Muscle layer of colon (tissue), 2 donors: Measurements from ENCODE around the gene KAT6B.

Source experiments
- H3K27ac ChIP-seq: one replicate; pipeline ENCODE4 v1.7.0; 2013; ENCODE audit warnings: low read depth, mild to moderate bottlenecking, low read length, moderate library complexity
- H3K27me3 ChIP-seq, 2 donors: one replicate each; pipeline ENCODE4 v1.7.0; 2013; ENCODE audit warnings: low read length in 2 of 2, mild to moderate bottlenecking in 2 of 2; ENCODE audit not compliant: insufficient read depth in 2 of 2, control insufficient read depth in 1 of 2
- H3K36me3 ChIP-seq: one replicate; pipeline ENCODE4 v1.7.0; 2013; ENCODE audit warnings: mild to moderate bottlenecking, low read length; ENCODE audit not compliant: insufficient read depth
- H3K4me1 ChIP-seq: one replicate; pipeline ENCODE4 v1.7.0; 2013; ENCODE audit warnings: mild to moderate bottlenecking, low read length; ENCODE audit not compliant: insufficient read depth
- H3K4me3 ChIP-seq, 2 donors: one replicate each; pipeline ENCODE4 v1.7.0; 2013; ENCODE audit warnings: low read length in 2 of 2, low read depth in 1 of 2, mild to moderate bottlenecking in 1 of 2, moderate library complexity in 1 of 2
- H3K9ac ChIP-seq: one replicate; pipeline ENCODE4 v1.7.0; 2013; ENCODE audit warnings: low read length
- H3K9me3 ChIP-seq: one replicate; pipeline ENCODE4 v1.7.0; 2013; ENCODE audit warnings: mild to moderate bottlenecking, low read length
- donor health status: abdominal sarcoma.
- donor health status: Adenocarcinoma of cecum.

KAT6B gene

DNA sequence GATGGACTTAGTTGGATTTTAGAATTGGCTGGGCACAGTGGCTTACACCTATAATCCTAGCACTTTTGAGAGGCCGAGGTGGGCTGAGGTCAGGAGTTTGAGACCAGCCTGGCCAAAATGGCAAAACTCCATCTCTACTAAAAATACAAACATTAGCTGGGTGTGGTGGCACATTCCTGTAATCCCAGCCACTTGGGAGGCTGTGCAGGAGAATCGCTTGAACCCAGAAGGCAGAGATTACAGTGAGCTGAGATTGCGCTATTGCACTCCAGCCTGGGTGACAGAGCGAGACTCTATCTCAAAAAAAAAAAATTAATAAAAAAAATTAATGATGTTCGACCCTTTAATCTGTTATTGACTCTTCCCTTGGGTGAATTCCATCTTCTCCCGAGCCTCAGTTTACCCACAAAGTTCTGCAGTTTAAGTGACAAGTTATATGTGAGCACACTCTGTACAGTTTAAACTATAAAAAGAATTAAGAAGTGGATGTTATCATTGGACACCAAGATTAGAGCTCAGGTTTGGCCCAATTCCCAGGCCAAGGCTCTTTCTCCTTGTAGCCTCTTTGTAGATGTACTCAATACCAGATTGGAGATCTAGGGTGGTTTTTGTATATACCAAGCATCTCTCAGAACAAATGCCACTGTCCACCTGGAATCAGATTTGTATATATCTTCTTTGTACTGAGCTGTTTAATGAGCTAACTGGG lies 15.0 kb downstream of the KAT6B start:
- Histone ChIP-seq H3K4me1 (peaks cover 35% of the 10 kb centered on the region), H3K27ac (no peak overlapping the region)

DNA sequence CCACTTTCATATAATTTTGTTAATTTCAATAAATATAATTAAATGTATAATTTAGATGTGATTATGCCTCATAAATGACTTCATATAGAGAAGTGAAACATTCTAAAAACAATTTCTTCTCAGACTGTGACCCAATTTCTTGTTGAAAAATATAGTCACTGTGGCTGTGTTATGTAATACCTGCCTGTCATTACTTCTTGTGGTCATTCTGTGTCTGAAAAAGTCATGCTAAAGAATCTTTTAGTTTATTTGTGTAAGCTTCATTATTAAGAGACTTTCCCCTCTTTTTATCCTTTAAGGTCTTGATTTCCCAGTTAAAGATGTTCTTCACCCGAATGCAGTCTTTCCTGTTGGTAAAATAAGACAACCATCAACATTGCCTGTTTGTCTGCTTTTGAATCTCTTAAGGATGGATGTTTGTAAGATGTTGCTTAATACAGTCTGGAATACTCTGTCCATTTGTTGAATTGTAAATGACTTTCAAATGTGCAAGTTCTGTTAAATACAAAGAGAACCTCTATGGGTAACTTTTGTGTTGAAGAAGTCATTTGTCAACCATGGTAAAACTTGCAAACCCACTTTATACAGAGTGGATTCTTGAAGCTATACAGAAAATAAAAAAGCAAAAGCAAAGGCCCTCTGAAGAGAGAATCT lies 16.0 kb downstream of the KAT6B start:
- no peaks in the 10 kb centered on the region for H3K27me3 ChIP-seq
- H3K36me3 ChIP-seq, result peaks cover 11% of the 10 kb centered on the region
- peaks cover 31% of the 10 kb centered on the region for H3K4me1 ChIP-seq
- no peak overlapping the region for H3K27ac ChIP-seq
- no peak overlapping the region for H3K4me3 ChIP-seq
- H3K9me3 ChIP-seq, result no peaks in the 10 kb centered on the region
- H3K9ac ChIP-seq, result no peak overlapping the region

More for the DNA sequence above, 15.0 kb downstream of the KAT6B start:
- Histone ChIP-seq H3K27me3 (no peaks in the 10 kb centered on the region), H3K9me3 (no peaks in the 10 kb centered on the region), H3K4me3 (no peak overlapping the region), H3K9ac (no peak overlapping the region), H3K36me3 (peaks cover 11% of the 10 kb centered on the region)

DNA sequence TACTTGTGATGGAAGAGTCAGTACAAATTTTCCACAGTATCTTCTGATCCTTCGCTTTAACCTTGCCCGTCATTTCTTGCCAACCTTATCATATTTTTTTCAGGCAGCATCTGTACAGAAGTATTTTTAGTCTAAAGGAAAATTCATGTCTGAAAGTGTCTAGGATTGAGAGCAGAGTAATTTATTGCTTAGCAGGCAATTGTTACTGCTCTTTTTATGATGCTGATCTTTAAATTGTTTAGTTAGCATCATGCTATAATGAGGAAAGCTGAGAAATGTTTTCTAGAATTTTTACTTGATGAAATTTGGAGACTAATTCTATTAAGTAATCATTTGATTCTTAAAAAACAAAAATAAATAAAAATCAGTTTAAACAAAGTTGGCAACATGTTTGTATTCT lies 20.6 kb downstream of the KAT6B start:
- Histone ChIP-seq H3K36me3 (peaks cover 11% of the 10 kb centered on the region), H3K27ac (no peak overlapping the region), H3K4me1 (peaks cover 14% of the 10 kb centered on the region), H3K4me3 (no peak overlapping the region), H3K9ac (no peak overlapping the region), H3K27me3 (no peaks in the 10 kb centered on the region), H3K9me3 (no peaks in the 10 kb centered on the region)

DNA sequence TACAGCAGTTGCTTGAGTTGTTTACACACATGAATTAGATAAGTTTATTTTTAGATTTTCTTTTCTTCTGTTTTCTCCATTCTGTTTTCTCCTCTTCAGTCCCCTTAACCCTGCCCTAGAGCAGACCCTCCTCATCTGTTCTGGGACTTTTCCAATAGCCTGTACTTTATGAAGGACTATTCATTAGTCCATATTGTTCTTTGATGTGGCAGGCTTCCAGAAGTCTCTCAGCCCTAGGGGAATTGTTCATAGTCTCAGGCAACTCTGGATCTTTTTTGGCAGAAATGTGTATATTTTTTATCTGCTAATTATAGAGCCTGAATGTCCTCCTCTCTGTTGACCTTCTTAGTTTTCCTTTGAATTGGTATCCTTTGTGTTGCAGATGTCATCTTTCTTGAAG lies 25.4 kb downstream of the KAT6B start:
- no peak overlapping the region for H3K9ac ChIP-seq
- H3K4me1 ChIP-seq, result peaks cover 33% of the 10 kb centered on the region
- H3K4me3 ChIP-seq, result no peak overlapping the region
- no peaks in the 10 kb centered on the region for H3K27me3 ChIP-seq
- H3K36me3 ChIP-seq, result no peaks in the 10 kb centered on the region
- H3K27ac ChIP-seq, result no peak overlapping the region
- no peaks in the 10 kb centered on the region for H3K9me3 ChIP-seq

DNA sequence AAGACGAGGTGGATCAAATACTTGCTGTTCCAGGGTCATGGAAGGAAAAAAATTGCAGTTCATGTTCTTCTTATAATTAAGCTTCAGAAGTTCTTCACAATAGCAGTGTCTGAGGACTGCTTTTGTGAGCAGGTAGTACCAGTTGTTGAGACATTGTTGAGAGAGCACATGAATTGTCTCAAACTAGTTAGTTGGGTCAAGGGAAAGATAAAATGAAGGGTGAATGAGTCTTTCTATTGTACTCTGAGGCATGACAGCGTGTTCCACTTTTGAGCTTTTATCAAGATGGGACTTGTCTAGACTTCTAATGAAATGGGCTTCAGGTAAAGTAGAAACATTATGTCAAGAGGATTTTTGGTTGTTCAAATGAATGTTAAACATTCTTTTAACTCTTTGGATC lies 26.0 kb downstream of the KAT6B start:
- Histone ChIP-seq H3K27ac (no peak overlapping the region), H3K4me1 (peaks cover 32% of the 10 kb centered on the region), H3K36me3 (no peaks in the 10 kb centered on the region)

DNA sequence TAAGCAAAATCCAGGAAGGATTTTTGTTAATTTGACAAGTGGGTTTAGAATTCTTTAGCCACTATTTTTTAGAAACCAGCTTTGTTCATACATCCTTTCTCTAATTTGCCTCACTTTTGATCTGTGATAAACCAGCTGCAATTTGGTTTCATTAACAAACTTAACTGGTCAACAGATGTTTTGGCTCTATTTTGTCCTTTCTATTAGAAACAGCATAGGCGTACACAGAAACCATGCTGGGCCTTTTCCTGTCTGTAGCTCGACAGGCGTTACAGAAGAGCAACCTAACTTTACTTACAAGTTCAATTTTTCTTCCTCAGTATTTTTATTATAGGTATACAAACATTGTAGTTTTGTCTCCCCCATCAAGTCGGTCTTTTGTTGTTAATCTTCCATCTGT lies 28.2 kb downstream of the KAT6B start:
- H3K27me3 ChIP-seq, result no peaks in the 10 kb centered on the region
- no peaks in the 10 kb centered on the region for H3K36me3 ChIP-seq
- no peak overlapping the region for H3K27ac ChIP-seq
- H3K9ac ChIP-seq, result no peak overlapping the region
- H3K9me3 ChIP-seq, result no peaks in the 10 kb centered on the region
- peaks cover 33% of the 10 kb centered on the region for H3K4me1 ChIP-seq
- H3K4me3 ChIP-seq, result no peak overlapping the region

More for the DNA sequence above, 26.0 kb downstream of the KAT6B start:
- H3K4me3 ChIP-seq, result no peak overlapping the region
- no peaks in the 10 kb centered on the region for H3K27me3 ChIP-seq
- no peaks in the 10 kb centered on the region for H3K9me3 ChIP-seq
- H3K9ac ChIP-seq, result no peak overlapping the region

DNA sequence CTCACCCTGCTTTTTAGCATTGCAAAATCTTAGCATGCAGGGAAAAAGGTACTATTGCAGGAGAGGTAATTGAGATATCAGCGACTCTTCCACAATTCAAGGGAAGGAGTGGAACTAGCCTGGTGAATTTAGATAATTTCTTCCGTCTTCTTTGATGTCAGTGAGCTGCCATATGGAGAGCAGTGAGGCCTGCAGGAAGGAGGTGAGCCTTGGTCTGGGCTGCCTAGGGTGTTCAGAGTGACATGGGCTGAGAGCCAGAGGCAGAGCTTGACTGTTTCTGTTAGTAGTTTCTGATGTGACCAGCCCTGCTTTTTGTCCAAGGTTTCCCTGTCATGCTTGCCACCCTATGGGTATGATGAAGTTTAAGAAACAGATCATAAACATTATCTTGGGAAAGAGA lies 28.6 kb downstream of the KAT6B start:
- H3K27ac ChIP-seq, result no peak overlapping the region
- H3K27me3 ChIP-seq, result no peaks in the 10 kb centered on the region
- H3K4me3 ChIP-seq, result no peak overlapping the region
- H3K9me3 ChIP-seq, result no peaks in the 10 kb centered on the region
- H3K36me3 ChIP-seq, result no peaks in the 10 kb centered on the region
- peaks cover 35% of the 10 kb centered on the region for H3K4me1 ChIP-seq
- no peak overlapping the region for H3K9ac ChIP-seq

DNA sequence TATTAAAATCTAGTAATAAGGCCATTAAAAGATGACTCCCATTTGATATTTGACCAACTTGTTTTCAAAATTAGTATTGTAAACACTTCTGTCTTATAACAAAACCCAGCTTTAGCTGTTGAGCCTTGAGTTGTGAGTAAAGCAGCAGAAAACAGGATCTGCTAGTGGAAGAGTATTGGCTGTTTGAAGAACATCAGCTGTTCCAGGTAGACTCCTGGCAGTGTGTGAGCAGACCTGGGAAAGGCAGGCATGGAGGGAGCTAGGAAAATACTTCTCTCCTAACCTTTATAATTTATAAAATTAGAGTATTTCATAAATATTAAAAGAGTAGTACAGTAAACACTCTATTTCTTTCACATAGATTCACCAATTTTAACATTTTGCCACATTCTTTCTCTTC lies 29.0 kb downstream of the KAT6B start:
- no peak overlapping the region for H3K27ac ChIP-seq
- H3K36me3 ChIP-seq, result no peaks in the 10 kb centered on the region
- no peak overlapping the region for H3K9ac ChIP-seq
- no peaks in the 10 kb centered on the region for H3K27me3 ChIP-seq
- H3K4me3 ChIP-seq, result no peak overlapping the region
- H3K4me1 ChIP-seq, result peaks cover 33% of the 10 kb centered on the region
- no peaks in the 10 kb centered on the region for H3K9me3 ChIP-seq

DNA sequence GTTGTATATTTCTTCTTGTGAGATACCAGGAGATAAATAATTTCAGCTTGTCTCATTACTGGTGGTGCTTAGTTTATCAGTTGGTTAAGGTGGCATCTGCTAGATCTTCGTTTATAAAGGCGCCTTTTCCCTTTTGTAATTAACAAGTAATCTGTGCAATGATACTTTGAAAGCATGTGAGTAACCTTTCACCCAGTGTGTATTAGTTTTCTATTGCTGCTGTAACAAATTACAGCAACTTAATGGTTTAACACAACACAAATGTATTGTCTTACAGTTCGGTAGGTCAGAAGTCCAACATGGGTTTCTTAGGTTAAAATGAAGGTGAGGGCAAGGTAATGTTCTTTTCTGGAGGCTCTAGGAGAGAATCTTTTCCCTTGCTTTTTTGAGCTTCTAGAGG lies 30.5 kb downstream of the KAT6B start:
- no peaks in the 10 kb centered on the region for H3K9me3 ChIP-seq
- H3K36me3 ChIP-seq, result no peaks in the 10 kb centered on the region
- no peak overlapping the region for H3K27ac ChIP-seq
- no peak overlapping the region for H3K9ac ChIP-seq
- no peaks in the 10 kb centered on the region for H3K27me3 ChIP-seq
- no peak overlapping the region for H3K4me3 ChIP-seq
- H3K4me1 ChIP-seq, result peaks cover 24% of the 10 kb centered on the region

DNA sequence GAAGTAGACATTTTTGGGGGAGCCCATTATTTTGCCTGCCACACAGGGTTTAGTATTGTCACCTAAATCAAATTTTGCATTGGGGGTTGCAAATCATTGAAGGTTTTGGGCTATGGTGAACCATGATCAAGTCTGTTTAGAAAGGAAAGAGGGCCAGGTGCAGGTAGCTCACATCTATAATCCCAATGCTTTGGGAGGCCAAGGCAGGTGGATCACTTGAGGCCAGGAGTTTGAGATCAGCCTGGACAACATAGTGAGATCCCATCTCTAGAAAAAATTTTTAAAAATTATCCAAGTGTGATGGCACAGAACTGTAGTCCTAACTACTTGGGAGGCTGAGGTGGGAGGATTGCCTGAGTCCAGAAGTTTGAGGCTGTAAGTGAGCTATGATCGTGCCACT lies 31.2 kb downstream of the KAT6B start:
- Histone ChIP-seq H3K27me3 (no peaks in the 10 kb centered on the region), H3K27ac (no peak overlapping the region), H3K36me3 (no peaks in the 10 kb centered on the region), H3K9me3 (no peaks in the 10 kb centered on the region), H3K9ac (no peak overlapping the region), H3K4me1 (peaks cover 22% of the 10 kb centered on the region), H3K4me3 (no peak overlapping the region)

DNA sequence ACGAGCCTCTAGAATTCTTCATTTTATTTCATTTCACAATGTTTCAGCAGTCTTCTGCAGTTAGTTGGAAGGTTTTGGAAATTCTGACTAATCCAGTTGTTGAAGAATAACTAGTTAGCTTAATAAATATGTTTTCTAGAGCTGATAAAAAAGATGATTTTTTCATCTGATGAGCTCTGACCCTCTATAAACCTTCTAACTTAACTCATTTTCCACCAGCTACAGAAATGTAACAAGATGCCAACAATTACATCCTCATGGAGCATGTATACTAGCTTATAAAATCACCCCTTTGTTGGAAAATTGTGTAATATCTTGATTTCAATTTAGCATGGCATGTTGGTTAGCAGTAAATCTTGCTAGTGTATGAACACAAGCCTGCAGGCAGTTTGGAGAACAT lies 33.1 kb downstream of the KAT6B start:
- Histone ChIP-seq H3K9ac (no peak overlapping the region), H3K36me3 (no peaks in the 10 kb centered on the region), H3K27ac (no peak overlapping the region), H3K27me3 (no peaks in the 10 kb centered on the region), H3K4me1 (peaks cover 13% of the 10 kb centered on the region), H3K4me3 (no peak overlapping the region), H3K9me3 (no peaks in the 10 kb centered on the region)

DNA sequence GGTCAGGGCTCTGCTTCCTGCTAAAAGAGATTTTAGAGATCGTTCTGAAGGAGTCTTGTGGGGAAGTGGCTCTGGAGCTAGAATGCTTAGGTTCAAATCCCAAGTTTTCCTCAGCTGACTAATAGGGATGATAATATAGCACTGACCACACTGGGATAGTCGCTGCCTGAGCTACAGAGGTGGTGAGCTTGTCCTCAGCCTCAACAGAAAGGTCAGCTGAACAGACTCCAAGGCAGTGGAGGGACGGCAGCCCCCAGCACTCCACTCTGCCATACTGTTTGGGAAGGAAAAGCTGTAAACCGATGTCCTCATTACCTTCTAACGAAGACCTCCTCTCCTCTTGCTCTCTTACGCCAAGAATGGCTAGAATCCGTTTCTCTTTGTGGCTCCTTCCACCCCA lies 36.2 kb downstream of the KAT6B start:
- no peaks in the 10 kb centered on the region for H3K9me3 ChIP-seq
- H3K4me3 ChIP-seq, result no peak overlapping the region
- H3K9ac ChIP-seq, result no peak overlapping the region
- no peaks in the 10 kb centered on the region for H3K36me3 ChIP-seq
- no peak overlapping the region for H3K27ac ChIP-seq
- peaks cover 12% of the 10 kb centered on the region for H3K4me1 ChIP-seq
- H3K27me3 ChIP-seq, result no peaks in the 10 kb centered on the region
